Peyer's patch (tissue), 4 donors: ENCODE measurements around the gene PGAP6. TPM values are rescaled to one million over a fixed set of nuclear protein-coding genes. Genes with fewer than 3 reads are reported as not detected.

Experiments used
- DNase-seq, 3 donors: peaks; one replicate each; pipeline ENCODE4 v3.0.0-alpha.2; 2017 to 2019
- H3K27ac ChIP-seq, 4 donors: fragments of 200-600 bp; sonication (generic); one replicate each; pipeline ENCODE4 v1.5.1; 2016 to 2019
- H3K27me3 ChIP-seq, 2 donors: fragments of 200-600 bp; sonication (generic); one replicate each; pipeline ENCODE4 v1.5.1; 2019
- H3K36me3 ChIP-seq, 3 donors: fragments of 200-600 bp; sonication (generic); one replicate each; pipeline ENCODE4 v1.5.1; 2016 to 2019
- H3K4me1 ChIP-seq, 4 donors: fragments of 200-600 bp; sonication (generic); one replicate each; pipeline ENCODE4 v1.5.1; 2016 to 2019
- H3K4me3 ChIP-seq, 4 donors: fragments of 200-600 bp; sonication (generic); 1 replicate in 3 of 4; 2 replicates in 1 of 4; pipeline ENCODE4 v1.5.1; 2016 to 2019; ENCODE audit warnings: mild to moderate bottlenecking in 1 of 4
- H3K9me3 ChIP-seq, 4 donors: fragments of 200-600 bp; sonication (generic); one replicate each; pipeline ENCODE4 v1.5.1; 2016 to 2019; ENCODE audit warnings: mild to moderate bottlenecking in 1 of 4
- POLR2A ChIP-seq, 2 donors: fragments of 450-650 bp; IDR thresholded peaks; one replicate each; pipeline ENCODE4 v1.5.1; 2017; ENCODE audit warnings: antibody characterized with exemption in 2 of 2, mild to moderate bottlenecking in 2 of 2, moderate library complexity in 2 of 2
- total RNA-seq, 4 donors: library from RNA; depleted of rRNA; stranded (reverse); fragments of >200 nt; gene quantifications; one replicate each; pipeline ENCODE4 v1.1.0, GENCODE V29; 2016
- TF ChIP-seq, protein P1 (sequence below), 6 experiments: fragments of 450-650 bp in 4 of 6; fragments of 200-600 bp in 2 of 6; sonication (generic) in 1 of 6; IDR thresholded peaks; one replicate each; pipeline ENCODE4 v1.5.1; 2017 to 2019; ENCODE audit warnings: antibody characterized with exemption in 6 of 6, mild to moderate bottlenecking in 3 of 6, moderate library complexity in 1 of 6

The PGAP6 gene, protein sequence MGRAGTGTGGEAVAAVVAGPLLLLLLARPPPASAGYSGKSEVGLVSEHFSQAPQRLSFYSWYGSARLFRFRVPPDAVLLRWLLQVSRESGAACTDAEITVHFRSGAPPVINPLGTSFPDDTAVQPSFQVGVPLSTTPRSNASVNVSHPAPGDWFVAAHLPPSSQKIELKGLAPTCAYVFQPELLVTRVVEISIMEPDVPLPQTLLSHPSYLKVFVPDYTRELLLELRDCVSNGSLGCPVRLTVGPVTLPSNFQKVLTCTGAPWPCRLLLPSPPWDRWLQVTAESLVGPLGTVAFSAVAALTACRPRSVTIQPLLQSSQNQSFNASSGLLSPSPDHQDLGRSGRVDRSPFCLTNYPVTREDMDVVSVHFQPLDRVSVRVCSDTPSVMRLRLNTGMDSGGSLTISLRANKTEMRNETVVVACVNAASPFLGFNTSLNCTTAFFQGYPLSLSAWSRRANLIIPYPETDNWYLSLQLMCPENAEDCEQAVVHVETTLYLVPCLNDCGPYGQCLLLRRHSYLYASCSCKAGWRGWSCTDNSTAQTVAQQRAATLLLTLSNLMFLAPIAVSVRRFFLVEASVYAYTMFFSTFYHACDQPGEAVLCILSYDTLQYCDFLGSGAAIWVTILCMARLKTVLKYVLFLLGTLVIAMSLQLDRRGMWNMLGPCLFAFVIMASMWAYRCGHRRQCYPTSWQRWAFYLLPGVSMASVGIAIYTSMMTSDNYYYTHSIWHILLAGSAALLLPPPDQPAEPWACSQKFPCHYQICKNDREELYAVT
- 100 to 1,000 TPM; 130 to 211 (median 166) TPM for total RNA-seq

DNA sequence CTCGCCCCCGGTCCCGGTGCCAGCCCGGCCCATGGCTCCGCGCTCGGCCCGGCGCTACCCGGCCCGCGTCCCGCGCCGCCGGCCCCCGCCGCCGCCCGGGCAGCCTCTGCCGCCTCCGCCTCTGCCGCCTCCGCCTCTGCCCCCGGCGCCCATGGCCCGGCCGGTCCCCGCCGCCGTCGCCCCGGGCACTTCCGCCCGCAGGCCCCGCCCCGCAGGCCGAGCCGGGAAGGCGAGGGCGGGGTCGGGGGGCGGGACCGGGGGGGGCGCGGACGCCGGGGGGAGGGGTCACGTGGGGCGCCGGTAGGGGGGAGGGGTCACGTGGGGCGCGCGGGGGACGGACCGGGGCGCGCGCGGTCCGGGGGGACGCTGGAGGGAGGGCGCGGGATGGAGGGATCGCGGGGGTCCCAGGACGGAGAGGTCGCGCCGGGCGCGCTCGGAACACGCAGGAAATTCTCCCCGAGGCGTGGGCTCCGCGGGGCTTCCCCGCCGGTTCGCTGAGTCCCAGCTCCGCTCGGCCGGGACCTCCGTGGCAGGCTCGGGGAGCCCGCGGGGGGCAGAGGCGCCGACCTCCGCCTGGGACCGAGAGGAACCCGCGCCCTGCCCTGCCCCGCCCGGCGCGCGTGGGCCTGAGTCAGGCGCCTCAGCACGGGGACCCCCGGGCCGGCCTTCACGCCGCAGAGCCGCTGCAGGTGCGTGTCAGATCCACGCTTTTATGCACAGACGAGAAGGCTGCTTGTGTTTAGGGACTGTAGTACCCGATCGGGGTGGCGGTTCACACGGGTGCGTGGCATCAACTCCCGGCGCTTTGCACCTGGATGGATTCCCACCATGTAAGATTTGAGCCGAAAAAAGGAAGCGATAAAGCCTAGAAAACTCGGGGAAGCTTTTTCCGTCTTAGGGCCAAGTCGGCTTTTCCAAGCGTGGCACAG lies at the start of gene PGAP6:
Gene PGAP6, minus strand, starts transcription at position 190 of the 929 bp plus-strand sequence. Its CDS starts 157 bp downstream, at position 33.
- H3K4me3 ChIP-seq, result peak within 1 kb of the TSS; percentile 86 to 99 (median 96)
- H3K36me3 ChIP-seq, result peaks cover 0 to 4% (median 0%) of the 10 kb centered on the region in 3 donors
- no peaks in the 10 kb centered on the region for H3K27me3 ChIP-seq
- DNase-seq, result peak; percentile 72 to 86 (median 83)
- H3K4me1 ChIP-seq, result peaks cover 0 to 37% (median 7%) of the 10 kb centered on the region in 4 donors
- no peaks in the 10 kb centered on the region for H3K9me3 ChIP-seq
- peak within 1 kb of the TSS; percentile 82 to 94 (median 90) for H3K27ac ChIP-seq
- TF ChIP-seq POLR2A (IDR thresholded peaks at IDR 0.05), result peak in 1 of 2 donors; percentile 72
- TF ChIP-seq, protein P1, sequence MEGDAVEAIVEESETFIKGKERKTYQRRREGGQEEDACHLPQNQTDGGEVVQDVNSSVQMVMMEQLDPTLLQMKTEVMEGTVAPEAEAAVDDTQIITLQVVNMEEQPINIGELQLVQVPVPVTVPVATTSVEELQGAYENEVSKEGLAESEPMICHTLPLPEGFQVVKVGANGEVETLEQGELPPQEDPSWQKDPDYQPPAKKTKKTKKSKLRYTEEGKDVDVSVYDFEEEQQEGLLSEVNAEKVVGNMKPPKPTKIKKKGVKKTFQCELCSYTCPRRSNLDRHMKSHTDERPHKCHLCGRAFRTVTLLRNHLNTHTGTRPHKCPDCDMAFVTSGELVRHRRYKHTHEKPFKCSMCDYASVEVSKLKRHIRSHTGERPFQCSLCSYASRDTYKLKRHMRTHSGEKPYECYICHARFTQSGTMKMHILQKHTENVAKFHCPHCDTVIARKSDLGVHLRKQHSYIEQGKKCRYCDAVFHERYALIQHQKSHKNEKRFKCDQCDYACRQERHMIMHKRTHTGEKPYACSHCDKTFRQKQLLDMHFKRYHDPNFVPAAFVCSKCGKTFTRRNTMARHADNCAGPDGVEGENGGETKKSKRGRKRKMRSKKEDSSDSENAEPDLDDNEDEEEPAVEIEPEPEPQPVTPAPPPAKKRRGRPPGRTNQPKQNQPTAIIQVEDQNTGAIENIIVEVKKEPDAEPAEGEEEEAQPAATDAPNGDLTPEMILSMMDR (IDR thresholded peaks at IDR 0.05), result no peak

GRCh38 chr16:430904-431303 lies 49.1 kb upstream of the PGAP6 start:
- TF ChIP-seq, protein P1 (IDR thresholded peaks at IDR 0.05), result no peak
- TF ChIP-seq POLR2A (IDR thresholded peaks at IDR 0.05), result no peak
- no peaks in the 10 kb centered on the region for H3K27me3 ChIP-seq
- no peak overlapping the region for H3K27ac ChIP-seq
- no peak for DNase-seq
- no peaks in the 10 kb centered on the region for H3K36me3 ChIP-seq
- H3K9me3 ChIP-seq, result no peaks in the 10 kb centered on the region
- H3K4me1 ChIP-seq, result peaks cover 0 to 13% (median 6%) of the 10 kb centered on the region in 4 donors
- H3K4me3 ChIP-seq, result no peak overlapping the region

GRCh38 chr16:427250-427649 lies 45.5 kb upstream of the PGAP6 start:
- H3K4me1 ChIP-seq, result peaks cover 0 to 23% (median 10%) of the 10 kb centered on the region in 4 donors
- no peak overlapping the region for H3K27ac ChIP-seq
- no peak for DNase-seq
- no peaks in the 10 kb centered on the region for H3K36me3 ChIP-seq
- no peaks in the 10 kb centered on the region for H3K27me3 ChIP-seq
- no peaks in the 10 kb centered on the region for H3K9me3 ChIP-seq
- TF ChIP-seq POLR2A (IDR thresholded peaks at IDR 0.05), result no peak
- H3K4me3 ChIP-seq, result peak overlapping the region in 3 of 4 donors; percentile 61 to 72 (median 67)

DNA sequence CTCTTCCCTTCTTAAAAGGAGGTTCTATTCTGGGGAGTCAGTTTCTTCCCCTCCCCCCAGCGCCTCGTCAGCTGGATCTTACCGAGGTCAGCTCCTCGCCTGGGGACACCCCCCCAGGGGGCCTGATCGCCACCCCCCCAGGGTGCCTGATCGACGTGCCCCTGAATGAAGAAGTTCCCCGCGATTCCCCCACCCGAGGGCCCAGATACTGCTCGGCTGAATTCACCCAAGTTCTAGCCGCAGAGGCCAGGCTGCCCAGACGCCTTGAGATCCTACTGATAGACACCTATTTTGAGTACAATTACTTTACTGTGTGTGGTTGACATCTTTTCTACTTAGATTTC lies 45.1 kb upstream of the PGAP6 start:
- no peak for DNase-seq
- Histone ChIP-seq H3K4me1 (peaks cover 0 to 23% (median 10%) of the 10 kb centered on the region in 4 donors), H3K4me3 (peak overlapping the region; percentile 51 to 72 (median 64)), H3K27ac (no peak overlapping the region), H3K27me3 (no peaks in the 10 kb centered on the region), H3K9me3 (no peaks in the 10 kb centered on the region), H3K36me3 (no peaks in the 10 kb centered on the region)
- TF ChIP-seq, protein P1 (IDR thresholded peaks at IDR 0.05), result no peak
- TF ChIP-seq POLR2A (IDR thresholded peaks at IDR 0.05), result no peak

GRCh38 chr16:426115-426905 lies 44.5 kb upstream of the PGAP6 start:
- Histone ChIP-seq H3K27ac (peak overlapping the region in 2 of 4 donors; percentile 90), H3K4me3 (peak overlapping the region; percentile 51 to 72 (median 64)), H3K4me1 (peaks cover 0 to 23% (median 10%) of the 10 kb centered on the region in 4 donors), H3K36me3 (no peaks in the 10 kb centered on the region), H3K9me3 (no peaks in the 10 kb centered on the region), H3K27me3 (no peaks in the 10 kb centered on the region)
- no peak for DNase-seq
- no peak for TF ChIP-seq POLR2A (IDR thresholded peaks at IDR 0.05)
- TF ChIP-seq, protein P1 (IDR thresholded peaks at IDR 0.05), result no peak
